GM12878 (cell line): ENCODE measurements around the gene HS3ST3B1.

Experiments
- BHLHE40 ChIP-seq, 2 experiments: fragments of 450-650 bp in 1 of 2; IDR thresholded peaks; 2 replicates each; pipeline ENCODE4 v1.6.1; 2011 to 2017; ENCODE audit warnings: low read depth in 2 of 2, borderline replicate concordance in 1 of 2, improper control_type of control experiment in 1 of 2, low read length in 1 of 2, mild to moderate bottlenecking in 1 of 2
- IKZF1 ChIP-seq: fragments of 450-650 bp; conservative IDR thresholded peaks from 2 replicates; pipeline ENCODE4 v1.6.1; 2017; ENCODE audit warnings: antibody characterized with exemption, mild to moderate bottlenecking
- NFIC ChIP-seq: IDR thresholded peaks from 2 replicates; pipeline ENCODE4 v1.6.1; 2012; ENCODE audit warnings: low read depth, mild to moderate bottlenecking, inconsistent platforms, low read length, moderate library complexity
- POLR2AphosphoS5 ChIP-seq: IDR thresholded peaks from 2 replicates; pipeline ENCODE4 v1.6.1; 2011; ENCODE audit warnings: mild to moderate bottlenecking, low read length, inconsistent platforms
- SIN3A ChIP-seq: IDR thresholded peaks from 2 replicates; pipeline ENCODE4 v1.6.1; 2012; ENCODE audit warnings: low read depth, low read length, improper control_type of control experiment
- TF ChIP-seq, protein P1 (sequence below): fragments of 450-650 bp; formaldehyde crosslinking; IDR thresholded peaks from 2 replicates; pipeline ENCODE4 v1.4.0; 2022; ENCODE audit warnings: mild to moderate bottlenecking, moderate library complexity

DNA sequence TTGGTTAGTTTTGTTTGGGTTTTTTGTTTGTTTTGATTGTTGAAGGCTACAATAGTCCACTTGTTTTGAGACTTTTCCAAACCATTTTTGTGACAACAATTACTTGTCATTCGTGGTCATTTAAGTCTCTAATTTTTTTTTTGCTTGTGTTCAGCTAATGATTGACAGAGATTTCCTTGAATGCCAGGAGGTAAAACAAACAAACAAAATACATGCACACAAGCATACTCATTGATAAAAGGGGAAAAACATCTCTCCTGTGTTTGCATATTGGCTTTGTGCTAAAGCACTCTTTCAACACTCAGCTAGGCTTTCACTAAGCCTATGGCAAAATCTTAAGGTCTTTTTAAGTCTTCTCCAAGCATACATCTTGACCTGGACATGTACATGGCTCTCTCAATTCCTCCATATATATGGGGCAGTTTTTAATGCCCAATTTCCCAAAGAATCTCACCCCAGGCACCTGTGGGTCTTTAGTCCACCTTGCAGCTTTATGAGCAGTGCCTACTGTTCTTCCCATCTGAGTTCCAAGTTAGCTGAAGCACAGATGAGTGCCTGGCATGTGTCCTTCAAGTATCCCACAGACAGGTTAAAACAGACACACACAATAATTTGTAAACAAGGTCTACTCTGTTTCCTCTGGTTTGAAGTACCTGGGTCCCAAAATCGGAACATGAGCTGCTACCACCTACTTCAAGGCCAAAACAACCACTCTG is 24.2 kb upstream of the HS3ST3B1 start:
- TF ChIP-seq BHLHE40 (IDR thresholded peaks at IDR 0.05; ENCODE audit: borderline replicate concordance in 1 of 2, low read depth in 2 of 2, low read length in 1 of 2) = no peak
- TF ChIP-seq, protein P1, sequence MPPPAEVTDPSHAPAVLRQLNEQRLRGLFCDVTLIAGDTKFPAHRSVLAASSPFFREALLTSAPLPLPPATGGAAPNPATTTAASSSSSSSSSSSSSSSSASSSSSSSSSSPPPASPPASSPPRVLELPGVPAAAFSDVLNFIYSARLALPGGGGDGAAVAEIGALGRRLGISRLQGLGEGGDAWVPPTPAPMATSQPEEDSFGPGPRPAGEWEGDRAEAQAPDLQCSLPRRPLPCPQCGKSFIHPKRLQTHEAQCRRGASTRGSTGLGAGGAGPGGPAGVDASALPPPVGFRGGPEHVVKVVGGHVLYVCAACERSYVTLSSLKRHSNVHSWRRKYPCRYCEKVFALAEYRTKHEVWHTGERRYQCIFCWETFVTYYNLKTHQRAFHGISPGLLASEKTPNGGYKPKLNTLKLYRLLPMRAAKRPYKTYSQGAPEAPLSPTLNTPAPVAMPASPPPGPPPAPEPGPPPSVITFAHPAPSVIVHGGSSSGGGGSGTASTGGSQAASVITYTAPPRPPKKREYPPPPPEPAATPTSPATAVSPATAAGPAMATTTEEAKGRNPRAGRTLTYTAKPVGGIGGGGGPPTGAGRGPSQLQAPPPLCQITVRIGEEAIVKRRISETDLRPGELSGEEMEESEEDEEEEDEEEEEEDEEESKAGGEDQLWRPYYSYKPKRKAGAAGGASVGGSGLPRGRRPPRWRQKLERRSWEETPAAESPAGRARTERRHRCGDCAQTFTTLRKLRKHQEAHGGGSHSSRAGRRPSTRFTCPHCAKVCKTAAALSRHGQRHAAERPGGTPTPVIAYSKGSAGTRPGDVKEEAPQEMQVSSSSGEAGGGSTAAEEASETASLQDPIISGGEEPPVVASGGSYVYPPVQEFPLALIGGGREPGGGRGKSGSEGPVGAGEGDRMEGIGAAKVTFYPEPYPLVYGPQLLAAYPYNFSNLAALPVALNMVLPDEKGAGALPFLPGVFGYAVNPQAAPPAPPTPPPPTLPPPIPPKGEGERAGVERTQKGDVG (CRISPR knock-in tag) = no peak
- TF ChIP-seq POLR2AphosphoS5 = no peak
- no peak for TF ChIP-seq SIN3A
- no peak for TF ChIP-seq NFIC
- TF ChIP-seq IKZF1 = no peak
